AG08396 (cell line): ENCODE measurements around the gene USP24.
A peak's percentile ranks its signal among the peaks of the same experiment; 100 is the strongest.
"Not testable (repeated sequence)": the region's sequence is repeated elsewhere in the genome, so short reads cannot be mapped to it uniquely, and the experiment has no call there.

Experiments used
- DNase-seq: peaks from one replicate; pipeline ENCODE4 v3.0.0; 2012; ENCODE audit warnings: low spot score, mixed read lengths

USP24 gene

DNA sequence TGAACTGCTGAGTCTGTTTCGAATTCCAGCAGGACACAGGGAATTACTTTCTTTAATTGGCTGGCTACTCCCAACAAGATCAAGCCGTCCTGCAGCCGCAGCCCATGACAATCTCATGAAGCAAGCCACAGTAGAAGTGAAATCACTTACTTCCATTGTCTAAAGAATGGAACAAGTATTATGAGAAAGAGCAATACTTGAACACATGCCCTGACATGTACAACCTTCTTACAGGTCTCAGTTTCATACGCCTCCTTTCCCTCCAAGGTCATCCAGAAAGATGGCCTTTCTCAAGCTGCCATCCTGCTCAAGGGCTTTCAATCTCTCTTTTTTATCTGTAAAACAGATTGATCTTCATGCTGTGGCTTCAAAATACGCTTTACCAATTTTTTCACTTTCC is 90.7 kb downstream of the USP24 start:
- DNase-seq, result no peak

DNA sequence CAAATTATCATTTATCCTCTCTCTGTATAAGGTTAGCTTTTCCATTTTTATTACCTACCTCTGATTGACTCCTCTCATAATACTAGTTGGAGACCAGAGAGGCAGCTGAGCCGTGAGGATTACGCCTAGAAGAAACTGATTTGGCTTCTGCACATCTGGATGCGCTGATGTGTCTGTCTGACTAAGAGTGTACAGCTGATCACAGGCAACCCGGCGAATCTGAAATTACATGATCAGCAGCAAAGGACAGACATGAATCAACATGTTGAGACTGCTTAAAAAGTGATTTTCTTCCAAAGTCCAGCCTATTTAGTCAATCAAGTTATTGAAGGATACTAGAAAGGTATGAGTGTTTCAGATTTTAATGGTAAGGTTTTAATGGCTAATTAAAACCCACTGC is 94.6 kb downstream of the USP24 start:
- DNase-seq, result no peak

DNA sequence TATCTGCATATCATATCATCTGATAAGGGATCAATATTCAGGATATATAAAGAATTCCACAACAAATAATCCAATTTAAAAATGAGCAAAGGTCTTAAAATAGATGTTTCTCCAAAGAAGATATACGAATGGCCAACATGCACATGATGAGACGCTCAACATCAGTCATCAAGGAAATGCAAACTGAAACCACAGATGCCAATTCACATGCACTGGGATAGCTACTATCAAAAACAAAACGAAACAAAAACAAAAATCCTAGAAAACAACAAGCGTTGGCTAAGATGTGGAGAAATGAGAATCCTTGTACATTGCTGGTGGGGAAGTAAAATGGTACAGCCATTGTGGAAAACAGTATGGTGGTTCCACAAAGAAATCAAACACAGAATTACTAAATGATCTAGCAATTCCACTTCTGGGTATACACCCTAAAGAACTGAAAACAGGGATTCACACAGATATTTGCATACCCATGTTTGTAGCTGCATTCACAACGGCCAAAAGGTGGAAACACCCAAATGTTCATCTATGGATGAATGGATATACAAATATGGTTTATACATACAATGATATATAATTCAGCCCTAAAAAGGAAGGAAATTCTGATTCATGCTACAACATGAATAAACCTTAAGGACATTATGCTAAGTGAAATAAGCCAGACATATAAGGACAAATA is 96.4 kb downstream of the USP24 start:
- DNase-seq, result no peak

DNA sequence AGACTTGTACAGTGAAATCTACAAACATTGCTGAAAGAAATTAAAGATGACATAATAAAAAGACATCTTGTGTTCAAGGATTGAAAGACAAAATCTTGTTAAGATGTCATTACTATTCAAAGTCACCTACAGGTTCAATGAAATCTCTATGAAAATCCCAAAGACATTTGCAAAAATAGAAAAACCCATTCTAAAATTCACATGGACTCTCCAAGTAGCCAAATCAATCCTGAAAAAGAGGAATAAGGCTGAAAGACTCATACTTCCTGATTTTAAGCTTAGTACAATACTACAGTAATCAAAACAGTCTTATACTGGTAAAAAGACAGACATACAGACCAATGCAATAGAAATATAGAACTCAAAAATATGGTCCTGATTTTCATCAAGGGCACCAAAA is 97.2 kb downstream of the USP24 start:
- no peak for DNase-seq

DNA sequence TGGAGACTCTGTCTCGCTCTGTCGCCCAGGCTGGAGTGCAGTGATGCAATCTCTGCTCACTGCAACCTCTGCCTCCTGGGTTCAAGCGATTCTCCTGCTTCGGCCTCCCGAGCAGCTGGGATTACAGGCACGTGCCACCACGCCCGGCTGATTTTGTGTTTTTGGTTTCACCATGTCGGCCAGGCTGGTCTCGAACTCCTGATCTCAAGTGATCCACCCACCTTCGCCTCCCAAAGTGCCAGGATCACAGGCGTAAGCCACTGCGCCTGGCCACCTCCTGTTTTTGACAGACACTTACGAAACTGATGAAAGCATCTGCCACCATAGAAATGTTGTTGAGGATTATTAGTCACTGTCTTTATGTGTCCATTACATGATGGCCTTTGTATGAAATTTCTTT is 106.2 kb downstream of the USP24 start:
- DNase-seq, result not testable (repeated sequence)

DNA sequence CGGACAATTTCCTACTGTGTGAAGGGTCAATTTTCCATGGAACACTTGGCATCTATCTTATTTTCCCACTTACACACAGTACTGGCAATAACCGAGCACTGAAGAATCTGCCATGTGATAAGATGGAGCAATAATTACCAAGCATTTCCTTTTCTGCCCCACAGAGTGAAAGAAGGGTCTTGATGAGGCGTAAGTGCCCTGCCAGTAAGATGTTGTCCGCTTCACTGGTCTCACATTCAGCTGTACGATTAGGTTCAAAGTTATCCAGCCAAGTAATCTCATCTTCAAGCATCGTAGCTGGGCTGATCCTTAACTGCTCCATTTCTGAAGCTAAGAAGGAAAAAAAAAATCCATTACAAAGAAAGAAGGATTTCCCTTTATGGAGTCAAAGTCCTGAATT is 108.1 kb downstream of the USP24 start:
- no peak for DNase-seq

DNA sequence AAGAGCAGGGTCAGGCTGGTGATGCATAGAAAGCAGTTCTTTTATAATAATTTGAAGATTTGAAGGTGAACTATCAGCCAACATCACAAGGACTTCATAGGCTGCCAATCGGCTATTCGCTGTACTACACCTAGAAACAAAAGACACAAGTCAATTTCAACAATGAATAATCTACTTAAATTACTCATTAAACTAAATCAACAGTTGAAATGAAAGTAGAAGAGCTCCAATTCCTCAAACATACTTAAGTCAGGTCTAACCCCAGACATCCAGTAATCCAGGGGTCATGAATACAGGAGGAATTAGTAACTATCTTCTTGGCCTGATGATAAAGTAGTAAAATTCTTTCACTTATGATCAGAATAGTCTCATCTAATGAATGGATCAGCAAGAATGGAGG is 111.3 kb downstream of the USP24 start:
- no peak for DNase-seq

DNA sequence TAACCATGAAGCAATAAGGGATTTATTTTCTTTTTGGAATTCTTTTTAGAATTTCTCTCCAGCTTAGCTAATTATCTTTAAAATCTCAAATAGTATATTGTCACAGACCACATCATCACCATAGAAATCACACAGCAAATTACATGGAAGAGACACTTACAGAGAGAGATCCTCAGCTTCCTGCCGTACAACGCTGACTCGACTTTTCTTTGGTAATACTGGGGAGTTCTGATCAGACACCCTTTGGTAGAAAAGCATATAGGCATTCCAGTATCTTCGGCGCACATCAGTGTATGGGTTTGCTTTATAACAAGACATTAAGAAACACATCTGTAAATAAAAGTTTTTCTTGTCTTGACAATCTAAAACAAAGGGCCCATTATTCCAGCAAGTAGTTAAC is 120.1 kb downstream of the USP24 start:
- no peak for DNase-seq

DNA sequence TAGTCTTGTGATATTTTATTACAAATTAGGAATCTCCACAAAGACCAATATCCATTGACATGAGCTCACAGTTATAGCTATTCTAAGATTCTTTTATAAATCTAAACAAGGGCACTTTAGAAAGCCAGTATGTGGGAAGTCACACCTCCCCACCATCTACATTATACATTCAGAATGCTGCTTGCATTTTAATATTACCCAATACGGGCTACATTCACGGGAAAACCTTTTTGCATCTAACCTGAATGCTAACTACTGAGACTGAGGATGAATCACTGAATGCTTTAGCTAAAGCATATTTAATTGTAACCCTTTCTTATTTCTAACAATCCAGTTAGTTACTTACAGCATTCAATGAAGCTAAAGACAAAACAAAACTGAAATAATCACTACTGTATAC is 122.7 kb downstream of the USP24 start:
- DNase-seq, result no peak

DNA sequence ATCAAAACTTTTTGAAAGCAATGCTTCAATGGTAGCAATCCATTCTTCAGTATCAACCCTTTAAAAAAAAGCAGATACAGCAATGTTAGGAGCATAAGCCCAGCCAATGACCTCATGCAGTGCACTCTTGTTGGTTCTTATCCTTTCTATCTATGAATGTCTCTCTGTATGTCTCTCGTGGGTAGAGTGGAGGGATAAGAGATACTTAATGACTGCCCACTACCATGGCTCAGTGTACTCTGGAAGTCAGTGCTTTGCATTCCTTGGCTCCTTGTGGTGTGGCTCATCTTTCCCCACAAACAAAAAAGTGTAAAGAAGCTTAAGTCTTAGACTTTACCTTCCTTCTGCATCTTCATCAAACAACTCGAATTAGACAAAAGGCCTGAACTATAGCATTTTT is 125.5 kb downstream of the USP24 start:
- DNase-seq, result no peak

DNA sequence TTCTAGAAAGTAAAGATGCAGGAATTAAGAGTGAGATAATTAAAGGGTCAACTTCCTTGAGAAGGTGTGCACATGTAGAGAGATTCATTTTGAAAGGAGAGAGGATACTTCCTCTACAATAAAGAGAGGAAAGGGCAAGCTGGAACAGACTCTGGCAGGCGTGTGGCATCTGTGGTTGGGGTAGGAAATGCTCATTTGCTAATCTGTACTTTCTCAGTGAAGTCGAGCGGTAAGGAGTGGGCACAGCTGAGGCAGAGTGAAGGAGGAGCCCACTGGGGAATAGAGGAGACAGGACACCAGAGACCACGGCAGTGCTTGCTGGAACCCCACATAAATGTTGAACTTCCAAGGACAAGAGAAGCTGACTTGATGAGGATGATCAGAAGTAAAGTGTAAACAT is 126.8 kb downstream of the USP24 start:
- DNase-seq, result no peak

DNA sequence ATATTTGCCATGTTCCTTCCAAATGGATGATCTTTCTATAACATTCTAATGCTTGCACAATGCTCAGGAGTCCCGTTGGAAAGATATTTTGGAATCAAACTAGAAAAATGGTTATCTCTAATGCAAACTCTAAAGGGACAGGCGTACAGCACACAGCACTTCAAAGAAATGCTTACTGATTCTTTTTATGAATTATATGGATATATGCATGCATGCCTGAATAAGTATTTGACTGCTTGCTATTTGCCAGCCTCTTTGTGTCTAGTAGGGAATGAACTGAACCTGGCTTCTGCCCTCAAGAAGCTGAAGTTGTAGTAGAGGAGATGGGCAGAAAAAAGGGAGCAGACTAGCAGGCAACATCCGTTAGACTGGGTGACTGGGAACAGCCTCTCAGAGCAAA is 127.7 kb downstream of the USP24 start:
- DNase-seq, result no peak

DNA sequence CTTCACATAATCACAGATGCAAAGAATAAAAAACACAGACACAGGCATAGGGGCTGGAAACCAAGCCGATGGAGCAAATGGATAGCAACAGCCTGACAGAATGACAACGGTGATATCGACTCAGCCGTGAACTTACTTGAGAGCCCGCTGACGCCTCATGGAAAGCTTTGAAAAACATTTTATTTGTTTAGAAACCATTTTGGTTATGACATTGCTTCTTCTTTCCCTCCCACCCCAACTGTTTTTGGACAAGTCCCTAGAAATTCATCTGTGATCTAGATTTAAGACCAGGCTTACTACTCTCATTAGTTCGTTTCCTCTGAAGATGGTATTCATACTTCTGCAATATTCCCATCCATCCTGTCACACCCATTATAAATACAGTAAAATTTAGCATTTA is 130.9 kb downstream of the USP24 start:
- no peak for DNase-seq

DNA sequence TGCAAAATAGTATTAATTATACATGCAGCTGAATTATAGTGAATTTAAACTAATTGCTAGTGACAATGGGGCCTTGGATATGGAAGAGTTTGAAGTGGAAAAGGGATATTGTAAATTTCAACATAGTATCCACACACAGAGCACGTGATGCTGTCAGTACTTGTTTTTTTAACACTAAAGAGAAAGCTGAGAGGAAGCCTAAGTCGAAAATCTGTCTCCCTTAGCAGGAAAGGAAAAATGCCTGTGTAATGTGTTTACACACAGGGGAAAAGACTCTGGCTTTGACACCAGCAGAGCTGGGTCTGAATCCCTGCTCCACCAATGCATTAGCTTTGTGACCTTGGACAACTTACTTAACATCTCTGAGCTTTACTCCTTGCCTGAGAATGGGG is 133.3 kb downstream of the USP24 start:
- no peak for DNase-seq

DNA sequence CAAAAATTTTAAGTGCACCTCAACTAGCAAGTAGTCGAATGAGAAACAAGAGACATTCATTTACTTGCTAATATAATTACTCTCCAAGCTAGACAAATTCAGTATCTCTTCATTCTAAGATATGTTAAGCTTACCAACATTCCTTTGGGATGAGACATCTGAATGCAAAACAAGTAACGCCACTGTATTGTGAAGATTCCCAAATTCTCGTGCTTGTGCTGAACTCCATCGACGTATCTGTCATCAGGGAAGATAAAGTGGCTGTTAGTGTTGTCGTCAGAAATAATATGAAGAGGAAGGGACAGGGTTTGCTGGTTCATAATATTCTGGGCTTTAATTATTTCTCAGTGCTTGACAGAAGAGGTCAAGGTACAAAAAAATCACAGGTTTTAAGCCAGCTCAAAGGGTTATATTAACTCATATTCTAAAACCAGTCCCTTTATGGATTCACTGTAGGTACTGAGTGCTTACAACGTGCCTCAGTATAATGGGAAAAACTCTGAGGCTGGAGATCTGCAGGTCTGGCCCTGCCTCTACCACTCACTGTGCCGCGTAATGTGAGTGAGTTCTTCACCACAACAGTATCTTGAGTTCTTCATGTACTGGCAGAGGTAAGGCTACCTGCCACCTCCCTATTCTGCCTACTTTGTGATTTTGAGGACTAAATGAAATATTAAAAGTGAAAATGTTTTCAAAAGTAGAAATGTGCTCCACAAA is 133.8 kb downstream of the USP24 start:
- DNase-seq, result peak; percentile 47

DNA sequence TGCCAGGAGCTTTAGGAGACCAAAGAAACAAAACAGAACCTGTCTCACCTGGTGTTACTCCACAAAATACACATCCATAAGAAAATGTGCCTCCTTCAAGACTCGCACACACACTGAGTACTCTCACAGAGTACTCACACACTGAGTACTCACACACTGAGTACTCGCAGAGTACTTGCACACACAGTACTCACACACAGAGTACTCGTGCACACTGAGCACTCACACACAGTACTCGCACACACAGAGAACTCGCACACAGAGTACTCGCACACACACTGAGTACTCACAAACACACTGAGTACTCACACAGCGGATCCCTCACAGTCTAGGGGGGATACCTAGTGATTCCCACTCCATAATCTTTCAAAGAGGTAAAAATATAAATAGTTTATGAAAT is 135.5 kb downstream of the USP24 start:
- no peak for DNase-seq

DNA sequence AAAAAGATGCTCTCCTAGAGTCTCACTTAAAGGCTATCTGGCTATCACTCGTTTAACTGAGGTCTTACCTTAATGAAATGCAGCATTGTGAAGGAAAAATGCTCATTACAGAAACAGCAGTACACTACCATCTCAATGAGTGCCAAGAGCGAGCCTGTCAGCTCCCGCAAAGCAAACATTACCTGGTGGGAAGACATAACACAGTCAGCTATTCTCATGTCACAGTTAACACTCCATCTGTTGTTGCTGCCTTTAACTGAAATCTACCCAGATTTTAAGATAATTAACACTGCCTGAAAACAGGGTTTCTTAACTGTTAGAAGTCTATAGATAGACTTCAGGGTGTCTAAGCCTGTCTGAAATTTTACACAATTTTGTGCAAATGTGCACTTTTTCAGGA is 136.7 kb downstream of the USP24 start:
- no peak for DNase-seq

DNA sequence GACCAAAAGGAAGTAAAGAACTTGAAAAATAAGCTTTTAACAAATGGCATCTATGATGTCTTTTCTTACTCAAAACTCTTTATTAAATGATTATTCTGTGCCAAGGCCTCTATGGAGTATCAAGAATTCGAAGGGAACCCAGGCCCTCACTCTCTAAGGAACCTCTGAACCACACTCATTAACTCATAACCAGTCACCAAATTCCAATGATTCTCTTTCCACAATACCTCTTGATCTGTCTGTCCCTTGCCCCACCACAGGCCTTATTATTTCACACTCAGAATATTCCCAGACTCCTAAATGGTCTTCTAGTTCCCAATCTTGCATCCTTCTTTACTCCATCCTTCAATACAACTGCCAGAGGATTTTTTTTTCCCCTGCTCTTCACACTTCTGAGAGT is 138.8 kb downstream of the USP24 start:
- no peak for DNase-seq

DNA sequence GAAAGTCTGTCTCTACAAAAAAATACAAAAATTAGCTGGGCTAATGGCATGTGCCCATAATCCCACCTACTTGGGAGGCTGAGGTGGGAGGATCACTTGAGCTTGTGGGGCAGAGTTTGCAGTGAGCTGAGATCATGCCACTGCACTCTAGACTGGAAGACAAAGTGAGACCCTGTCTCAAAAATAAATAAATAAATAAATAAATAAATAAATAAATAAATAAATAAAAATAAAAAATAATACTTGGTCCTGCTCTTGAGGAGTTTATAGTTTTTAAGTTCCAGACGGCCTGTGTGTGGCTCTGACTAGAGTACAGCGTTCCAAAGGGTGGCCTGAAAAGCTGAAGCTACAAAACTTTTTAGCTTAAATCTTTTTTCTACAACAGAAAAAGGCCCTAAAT is 140.7 kb downstream of the USP24 start:
- no peak for DNase-seq

DNA sequence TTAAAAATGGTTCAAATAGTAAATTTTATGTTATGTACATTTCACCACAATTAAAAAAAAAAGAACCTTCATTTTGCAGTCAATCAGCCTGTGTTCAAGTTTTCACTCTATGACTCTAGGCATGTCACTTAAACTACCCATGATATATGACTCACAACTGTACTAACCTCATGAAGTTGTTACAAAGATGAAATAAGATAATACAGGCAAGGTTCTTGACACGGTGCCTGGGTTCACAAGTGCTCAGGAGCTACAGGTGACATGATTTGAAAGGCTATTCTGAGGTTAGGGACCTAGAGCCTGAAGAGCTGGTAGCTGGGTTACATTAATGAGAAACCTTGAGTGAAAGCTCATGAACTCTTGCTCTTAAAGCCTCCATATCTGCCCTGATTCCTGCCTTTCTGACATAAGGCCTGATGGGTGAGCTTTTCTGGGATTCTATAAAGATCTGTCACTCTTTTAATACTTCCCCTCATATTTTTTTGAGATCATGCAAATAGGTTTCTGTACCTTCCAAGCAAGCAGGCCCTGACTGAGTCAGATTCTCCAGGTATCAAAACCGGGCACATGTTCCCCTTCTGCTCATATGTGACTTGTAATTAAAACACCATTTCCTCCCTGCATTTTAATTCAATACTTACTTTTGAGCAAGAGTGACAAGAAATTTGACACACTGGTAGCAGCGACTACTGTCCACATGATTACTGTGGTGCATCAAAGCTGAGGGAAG is 141.8 kb downstream of the USP24 start:
- DNase-seq, result no peak

DNA sequence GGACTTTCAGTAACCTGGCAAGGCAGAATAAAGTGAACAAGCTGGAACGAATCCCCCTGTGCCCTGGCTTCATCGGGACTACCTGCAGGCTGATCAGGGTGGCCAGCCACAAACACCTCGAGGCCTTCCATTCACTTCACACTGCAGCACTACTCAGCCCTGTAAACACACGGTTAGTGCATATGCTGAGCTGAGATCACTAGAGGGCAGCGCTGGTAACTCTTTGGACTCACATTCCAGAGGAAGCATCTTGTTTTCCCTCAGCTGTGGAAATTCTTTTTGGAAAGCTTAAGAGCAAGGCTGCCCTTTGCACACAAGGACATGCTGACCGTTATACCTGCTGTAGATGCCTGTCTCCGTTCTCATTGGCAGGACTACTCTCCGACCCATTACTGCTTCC is 143.7 kb downstream of the USP24 start:
- peak; percentile 71 for DNase-seq

DNA sequence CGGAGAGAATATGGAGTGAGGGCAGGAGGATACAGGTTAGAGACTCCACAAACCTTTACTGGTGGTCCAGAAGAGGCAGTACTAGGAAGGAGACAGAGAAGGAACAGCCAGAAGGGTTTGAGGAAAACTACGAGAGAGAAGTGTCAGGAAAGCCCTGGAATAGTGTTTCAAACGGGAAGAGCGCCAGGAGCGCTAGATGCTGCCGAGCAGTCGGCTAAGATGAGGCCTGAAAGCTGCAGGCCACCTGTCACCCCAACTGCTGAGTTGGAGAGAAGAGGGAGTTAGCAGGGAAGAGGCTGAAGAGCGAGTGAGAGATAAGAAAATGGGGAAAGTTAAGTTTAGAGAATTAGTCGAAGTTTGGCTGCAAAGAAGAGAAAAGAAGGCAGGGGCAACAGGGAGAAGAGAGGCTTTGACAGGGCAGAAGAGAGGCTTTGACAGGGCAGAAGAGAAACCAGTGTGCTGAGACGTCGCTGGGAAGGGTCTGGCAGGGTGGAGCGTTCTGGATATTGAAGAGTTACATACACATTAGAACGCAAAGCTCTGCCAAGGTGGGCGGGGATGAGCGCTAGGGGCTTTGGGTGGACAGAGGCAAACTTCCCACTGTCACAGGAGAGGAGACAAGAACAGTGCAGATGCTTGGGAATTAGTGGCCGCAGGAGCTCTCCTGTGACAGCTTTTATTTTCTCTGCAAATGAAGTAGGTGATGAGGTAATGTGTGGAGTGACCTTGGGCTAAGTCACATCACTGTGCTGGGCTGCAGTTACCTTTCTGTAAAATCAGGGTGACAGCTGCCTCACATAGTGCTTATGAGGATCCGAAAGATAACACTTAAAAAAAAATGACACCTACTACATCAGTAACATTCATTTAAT is 144.6 kb downstream of the USP24 start:
- no peak for DNase-seq
